IPS-NIHi11 (cell line): ENCODE data around the gene MYRIP.
A peak's percentile ranks its signal among the peaks of the same experiment; 100 is the strongest.
"Not testable (repeated sequence)": the region's sequence is repeated elsewhere in the genome, so short reads cannot be mapped to it uniquely, and the experiment has no call there.

Source experiments
- DNase-seq: peaks from one replicate; pipeline ENCODE4 v3.0.0; 2012; ENCODE audit warnings: mixed read lengths, low spot score

MYRIP gene

DNA sequence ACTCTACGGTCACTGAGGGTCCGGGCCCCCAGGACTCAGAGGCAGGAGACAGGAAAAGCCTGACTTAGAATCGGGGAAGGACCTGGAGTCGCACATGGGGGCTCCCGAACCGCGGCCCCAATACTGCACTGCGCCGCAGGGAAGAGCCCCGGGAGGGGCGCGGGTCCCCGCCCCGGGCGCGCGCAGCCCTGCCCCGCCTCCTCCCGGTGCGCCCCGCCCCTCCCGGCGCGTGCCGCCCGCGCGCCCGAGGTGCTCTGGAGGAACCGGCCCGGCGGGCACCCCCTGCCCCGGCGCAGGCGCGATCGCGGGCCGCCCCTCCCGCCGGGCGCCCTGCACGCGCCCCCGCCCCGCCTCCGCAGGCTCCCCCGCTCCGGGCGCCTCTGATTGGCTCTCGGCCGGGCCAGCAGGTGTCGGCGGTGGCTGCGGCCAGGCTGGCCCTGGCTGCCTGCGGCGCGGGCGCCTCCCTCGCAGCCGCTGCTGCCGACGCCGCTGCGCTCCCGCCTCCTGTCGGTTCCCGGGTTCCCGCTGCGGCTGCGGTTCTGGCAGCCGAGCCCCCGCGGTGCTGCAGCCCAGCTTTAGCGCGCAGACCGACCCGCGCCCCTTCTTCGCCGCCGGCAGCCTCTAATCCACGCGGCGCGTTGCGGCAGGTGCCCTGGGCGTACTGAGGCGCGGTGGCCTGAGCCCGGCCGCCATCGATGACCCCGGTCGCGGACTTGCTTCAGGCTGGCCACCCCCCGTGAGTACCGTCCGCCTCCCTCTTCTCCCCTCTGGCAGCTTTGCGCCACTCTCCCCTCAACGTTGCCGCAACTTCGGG is at the start of gene MYRIP:
Gene MYRIP, plus strand, starts transcription at position 429 of the 814 bp plus-strand sequence. CDS start 91,208 bp downstream, outside the sequence.
- DNase-seq, result peak; percentile 94

DNA sequence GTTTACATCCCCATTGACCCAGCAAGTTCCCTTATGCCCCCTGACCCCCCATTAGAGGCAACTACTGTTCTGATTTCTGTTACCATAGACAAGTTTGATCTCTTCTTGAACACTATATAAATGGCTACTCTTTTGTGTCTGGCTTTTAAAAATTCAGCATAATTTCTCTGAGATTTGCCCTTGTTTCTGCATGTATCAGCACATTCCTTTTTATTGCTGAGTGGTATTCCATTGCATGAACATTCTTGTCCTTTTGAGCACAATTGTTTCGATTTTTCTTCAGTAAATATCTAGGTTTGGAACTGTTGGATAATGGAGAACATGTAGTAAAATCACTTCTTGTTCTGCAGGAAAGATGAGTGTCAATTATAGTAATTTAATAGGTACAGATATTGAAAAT is 49.1 kb upstream of the MYRIP start:
- no peak for DNase-seq

DNA sequence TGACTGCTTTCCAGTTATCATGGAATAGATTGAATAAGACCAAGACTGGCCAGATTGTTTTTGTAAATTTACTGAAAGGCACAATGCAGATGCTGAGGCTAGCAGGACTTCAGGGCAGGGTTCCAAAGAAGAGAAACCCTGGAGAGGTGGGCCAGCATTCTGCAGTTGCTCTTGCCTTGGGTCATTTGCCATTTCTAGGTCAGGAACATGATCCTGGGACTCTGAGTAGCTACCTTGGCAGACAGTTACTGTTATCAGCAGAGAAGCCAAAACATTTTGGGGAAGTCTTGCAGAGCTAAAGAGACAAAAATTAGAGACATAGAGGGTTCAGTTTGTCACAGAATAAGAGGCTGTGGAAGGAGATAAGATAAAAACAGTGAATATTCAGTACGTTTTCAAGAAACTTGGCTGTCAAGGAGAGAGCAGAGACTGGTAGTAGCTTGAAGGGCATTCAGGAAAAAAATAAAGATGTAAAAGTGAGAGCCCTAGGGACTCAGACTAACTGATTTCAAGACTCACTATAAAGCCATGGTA is 46.8 kb upstream of the MYRIP start:
- no peak for DNase-seq

DNA sequence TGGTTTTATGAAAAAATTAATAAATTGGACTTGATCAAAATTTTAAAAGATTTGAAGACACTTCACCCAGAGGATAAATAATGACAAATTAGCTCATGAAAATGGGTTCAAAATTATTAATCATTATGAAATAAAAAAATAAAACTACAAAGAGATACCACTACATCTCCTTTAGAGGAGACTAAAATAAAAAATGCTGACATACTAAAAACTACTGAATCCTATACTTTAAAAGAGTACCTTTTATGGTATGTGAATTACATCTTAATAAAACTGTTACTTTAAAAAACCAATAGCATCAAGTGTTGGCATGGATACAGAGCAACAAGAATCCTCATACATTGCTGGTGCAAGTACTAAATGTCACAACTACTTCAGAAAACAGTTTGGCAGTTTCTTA is 46.0 kb upstream of the MYRIP start:
- no peak for DNase-seq

DNA sequence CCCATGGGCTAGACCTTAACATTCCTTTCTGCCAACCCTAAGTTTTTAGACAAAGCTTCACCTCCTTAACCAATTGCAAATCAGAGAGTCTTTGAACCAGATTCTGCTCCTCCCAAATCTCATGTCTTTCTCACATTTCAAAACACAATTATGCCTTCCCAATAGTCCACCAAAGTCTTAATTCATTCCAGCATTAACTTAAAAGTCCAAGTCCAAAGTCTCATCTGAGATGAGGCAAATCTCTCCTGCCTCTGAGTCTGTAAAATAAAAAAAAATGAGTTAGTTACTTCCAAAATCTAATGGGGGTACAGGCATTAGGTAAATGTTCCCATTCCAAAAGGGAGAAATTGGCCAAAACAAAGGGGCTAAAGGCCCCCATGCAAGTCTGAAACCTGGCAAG is 43.8 kb upstream of the MYRIP start:
- no peak for DNase-seq

DNA sequence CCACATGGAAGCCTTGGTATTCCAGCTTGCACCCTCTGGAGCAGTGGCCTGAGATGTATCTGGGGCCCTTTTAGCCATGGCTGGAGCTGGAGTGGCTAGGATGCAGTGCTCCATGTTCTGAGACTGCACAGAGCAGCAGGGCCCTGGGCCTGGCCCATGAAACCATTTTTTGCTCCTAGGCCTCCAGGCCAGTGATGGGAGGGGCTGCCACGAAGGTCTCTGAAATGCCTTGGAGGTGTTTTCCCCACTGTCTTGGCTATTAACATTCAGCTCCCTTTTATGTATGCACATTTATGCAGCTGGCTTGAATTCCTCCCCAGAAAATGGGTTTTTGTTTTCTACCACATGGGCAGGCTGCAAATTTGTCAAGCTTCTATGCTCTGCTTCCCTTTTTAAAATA is 43.0 kb upstream of the MYRIP start:
- no peak for DNase-seq

DNA sequence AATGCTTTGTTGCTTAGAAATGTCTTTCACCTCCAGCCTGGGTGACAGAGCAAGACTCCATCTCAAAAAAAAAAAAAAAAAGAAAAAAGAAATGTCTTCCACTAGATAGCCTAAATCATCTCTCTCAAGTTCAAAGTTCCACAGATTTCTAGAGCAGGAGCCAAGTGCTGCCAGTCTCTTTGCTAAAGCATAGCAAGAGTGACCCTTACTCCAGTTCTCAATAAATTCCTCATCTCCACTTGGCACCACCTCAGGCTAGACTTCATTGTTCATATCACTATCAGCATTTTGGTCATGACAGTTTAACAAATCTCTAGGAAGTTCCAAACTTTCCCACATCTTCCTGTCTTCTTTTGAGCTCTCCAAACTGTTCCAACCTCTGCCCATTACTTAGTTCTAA is 42.5 kb upstream of the MYRIP start:
- not testable (repeated sequence) for DNase-seq

DNA sequence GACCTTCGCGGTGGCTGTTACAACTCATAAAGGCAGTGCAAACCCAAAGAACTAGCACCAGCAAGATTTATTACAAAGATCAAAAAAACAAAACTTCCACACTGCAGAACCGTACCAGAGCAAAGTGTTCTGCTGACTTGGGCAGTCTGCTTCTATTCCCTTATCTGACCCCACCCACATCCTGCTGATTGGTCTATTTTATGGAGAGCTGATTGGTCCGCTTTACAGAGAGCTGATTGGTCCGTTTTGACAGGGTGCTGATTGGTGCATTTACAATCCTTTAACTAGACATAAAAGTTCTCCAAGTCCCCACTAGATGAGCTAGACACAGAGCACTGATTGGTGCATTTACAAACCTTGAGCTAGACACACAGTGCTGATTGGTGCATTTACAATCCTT is 31.2 kb upstream of the MYRIP start:
- DNase-seq, result not testable (repeated sequence)

DNA sequence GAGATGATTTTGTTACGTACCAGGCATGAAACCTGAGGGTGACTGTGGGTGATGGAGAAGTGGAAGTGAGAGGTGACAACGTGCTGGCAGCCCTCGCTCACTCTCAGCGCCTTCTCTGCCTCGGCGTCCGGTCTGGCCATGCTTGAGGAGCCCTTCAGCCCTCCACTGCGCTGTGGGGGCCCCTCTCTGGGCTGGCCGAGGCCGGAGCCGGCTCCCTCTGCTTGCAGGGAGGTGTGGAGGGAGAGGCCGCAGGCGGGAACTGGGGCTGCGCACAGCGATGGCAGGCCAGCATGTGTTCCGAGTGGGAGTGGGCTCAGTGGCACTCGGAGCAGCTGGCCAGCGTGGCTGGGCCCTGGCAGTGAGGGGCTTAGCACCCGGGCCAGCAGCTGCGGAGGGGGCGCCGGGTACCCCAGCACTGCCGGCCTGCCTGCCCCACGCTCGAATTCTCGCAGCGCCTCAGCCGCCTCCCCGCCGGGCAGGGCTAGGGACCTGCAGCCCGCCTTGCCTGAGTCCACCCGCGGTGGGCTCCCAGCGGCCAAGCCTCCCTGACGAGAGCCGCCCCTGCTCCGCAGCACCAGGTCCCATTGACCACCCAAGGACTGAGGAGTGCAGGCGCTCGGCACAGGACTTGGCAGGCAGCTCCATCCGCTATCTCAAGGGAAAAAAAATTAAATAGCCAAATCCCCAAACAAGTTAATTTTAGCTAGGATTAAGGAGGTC is 29.7 kb upstream of the MYRIP start:
- DNase-seq, result no peak

DNA sequence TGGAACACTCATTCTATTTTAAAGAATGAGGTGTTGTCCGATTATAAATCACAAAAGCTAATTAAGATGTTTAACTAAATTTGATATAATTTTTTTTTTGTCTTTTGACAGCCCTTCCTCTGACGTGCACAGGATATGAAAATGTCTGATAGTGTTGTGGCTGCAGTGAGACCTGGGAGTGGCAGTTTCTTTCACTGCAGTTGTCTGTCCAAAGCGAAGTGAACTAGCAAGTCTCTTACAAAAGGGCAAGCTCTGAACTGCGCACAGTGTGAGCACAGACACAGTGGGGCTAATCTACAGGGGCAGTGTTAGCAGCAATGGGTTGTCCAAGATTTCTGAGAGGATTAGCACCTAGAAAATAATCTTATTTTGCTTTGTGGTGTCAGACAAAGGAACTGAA is 29.1 kb upstream of the MYRIP start:
- DNase-seq, result no peak

DNA sequence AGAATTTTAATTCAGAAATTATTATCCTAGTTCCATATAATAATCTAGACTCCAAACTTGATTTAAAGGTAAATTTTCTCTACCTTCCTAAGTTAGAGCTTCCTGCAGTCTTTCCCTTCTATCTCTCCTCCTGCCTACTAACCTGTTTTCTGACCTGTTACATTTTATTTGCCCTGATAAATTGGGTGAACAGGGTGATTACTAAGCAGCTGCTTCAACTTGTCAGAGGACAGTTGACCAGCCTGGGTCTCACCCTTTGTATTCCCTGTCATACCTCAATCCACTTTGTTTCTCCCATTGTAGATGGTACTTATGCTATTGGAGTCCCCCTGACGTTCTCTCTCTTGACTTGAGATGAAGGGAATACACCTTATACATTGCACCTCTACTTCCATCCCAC is 28.4 kb upstream of the MYRIP start:
- DNase-seq, result no peak

DNA sequence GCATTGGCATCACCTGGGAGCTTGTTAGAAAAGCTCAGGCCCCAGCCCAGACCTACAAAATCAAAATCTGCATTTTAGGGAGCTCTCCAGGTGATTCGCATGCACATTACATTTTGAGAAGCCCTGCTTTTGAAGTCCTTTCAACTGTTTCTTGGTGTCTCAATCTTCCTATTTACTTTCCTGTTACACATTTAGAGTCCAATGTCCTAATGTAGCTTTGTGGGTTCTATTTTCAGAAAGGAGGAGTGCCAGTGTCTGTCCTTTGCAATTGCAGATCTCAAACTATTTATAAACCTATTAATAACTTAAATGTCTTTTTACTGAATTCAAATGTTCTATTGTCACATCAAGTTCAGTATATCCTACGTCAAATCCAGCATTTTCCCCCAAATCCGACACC is 27.8 kb upstream of the MYRIP start:
- no peak for DNase-seq

DNA sequence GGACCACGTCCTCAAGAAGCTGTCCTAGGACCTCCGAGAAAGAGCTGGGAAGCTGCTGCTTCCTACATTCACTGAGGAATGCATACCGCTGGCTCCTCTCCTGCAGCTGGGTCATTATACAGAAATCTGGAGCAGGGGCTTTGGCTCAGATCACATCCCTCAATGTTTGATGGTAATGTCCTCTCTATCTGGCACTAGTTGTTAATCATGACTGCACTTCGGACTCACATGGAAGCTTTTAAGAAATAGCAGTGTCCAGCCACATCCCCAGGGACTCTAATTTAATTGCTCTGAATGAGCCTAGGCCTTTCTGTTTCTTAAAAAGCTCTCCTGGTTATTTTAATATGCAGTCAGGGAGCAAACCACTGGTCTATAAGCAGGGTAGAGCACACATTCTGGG is 25.7 kb upstream of the MYRIP start:
- DNase-seq, result no peak

DNA sequence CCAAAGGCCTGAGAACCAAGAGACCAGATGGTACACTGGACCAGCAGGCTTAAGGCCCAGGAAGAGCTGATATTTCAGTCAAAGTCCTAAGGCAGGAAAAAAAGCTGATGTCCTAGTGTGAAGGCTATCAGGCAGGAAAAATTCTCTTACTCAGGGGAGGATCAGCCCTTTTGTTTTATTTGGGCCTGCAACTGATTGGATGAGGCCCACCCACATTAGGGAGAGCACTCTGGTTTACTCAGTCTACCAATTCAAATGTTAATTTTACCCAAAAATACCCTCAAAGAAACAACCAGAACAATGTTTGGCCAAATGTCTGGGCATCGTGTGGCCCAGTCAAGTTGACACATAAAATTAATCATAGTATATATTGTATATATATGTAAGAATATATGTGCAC is 24.5 kb upstream of the MYRIP start:
- no peak for DNase-seq

DNA sequence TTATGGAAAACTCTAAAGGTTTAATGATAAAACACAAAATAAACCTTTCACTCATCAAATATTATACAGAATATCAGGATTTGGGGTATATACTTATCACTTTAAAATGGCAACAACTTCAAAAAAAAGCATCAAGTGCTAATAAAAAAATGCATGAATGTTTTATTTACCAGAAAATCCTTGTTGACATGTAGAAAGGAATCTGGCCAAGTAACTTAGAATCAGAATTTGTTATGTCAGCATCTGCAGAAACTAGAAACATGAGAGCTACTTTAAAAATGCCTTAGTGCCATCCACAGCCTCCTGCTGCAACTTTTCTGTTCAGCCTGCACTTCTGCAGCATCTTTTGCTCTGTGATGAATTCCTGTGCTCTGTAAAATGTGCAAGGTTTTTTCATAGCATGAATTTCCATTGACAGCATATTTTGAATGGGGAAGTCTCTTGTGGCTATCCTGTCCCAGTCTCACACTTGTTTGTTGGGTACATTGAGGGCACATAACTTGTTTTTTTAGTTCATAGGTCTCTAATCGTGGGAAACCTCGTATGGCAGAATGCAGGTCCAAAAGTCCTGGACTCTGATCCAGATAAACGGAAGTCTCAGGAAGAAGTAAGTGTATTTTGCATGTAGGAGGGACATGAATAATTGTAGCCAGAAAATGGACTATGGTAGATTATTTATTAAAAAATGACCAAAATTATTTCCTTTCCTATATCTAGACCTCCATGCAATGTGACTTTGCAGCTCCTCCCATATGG is 21.1 kb upstream of the MYRIP start:
- DNase-seq, result no peak

DNA sequence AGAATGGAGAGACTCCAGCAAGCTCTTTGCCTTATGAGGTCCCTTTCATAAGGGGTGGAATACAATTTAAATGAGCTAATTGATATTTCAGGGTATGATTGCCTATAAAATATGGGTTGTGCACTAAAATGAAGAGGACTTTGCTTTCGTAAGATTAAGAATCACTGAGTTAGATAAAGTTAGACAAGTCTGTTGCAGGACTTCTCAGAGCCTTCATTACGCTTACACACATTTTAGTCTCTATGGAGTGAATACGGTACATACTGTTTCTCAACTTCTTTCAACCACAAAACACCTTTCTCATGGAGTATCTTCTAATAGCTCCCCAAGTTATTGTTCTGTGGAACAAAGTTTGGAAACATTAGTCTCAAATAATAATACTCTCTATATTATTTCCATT is 17.8 kb upstream of the MYRIP start:
- DNase-seq, result no peak

DNA sequence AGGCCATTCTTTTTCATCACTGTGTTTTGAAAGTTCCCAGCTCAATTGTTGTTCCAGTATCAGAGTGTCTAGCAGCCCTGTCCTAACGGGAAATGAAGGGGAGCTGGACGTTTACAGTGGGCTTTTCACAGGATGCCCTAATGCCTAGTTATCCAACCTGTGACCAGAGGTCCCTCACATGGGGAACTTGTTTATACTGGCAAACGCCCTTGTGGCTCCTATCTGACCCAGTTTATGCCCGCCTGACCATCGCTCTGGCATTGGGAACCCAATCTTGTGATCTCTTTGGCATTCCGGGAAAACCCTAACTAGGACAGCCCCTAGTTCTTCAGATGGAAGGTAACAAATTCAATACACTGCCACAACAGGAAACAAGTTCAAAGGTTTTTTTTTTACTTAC is 14.5 kb upstream of the MYRIP start:
- no peak for DNase-seq

DNA sequence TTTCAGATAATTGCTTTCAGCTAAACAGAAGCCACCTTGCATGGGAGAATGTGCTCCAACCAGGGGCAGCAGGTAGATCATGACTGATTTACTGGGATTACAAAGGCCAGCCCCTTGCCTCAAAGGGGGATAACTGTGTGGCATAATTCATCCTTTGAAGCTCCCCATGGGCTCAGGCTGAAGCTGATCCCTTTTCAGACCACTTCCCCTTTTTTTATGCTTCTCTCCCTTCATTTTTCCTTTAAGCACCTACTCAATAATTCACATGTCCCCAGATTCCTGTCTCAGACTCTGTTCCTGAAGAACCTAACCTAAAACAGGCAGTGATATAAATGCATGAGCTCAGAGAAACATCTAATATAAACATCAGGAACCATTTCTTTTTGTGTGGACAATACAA is 8.2 kb upstream of the MYRIP start:
- no peak for DNase-seq

DNA sequence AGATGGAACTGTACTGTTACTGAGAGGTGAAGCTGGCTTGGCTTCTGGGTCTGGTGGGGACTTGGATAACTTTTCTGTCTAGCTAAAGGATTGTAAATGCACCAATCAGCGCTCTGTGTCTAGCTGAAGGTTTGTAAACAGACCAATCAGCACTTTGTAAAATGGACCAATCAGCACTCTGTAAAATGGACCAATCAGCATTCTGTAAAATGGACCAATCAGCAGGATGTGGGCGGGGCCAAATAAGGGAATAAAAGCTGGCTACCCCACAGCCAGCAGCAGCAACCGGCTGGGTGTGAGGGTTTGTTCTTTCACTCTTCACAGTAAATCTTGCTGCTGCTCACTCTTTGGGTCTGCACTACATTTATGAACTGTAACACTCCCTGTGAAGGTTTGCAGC is 6.9 kb upstream of the MYRIP start:
- DNase-seq, result not testable (repeated sequence)

DNA sequence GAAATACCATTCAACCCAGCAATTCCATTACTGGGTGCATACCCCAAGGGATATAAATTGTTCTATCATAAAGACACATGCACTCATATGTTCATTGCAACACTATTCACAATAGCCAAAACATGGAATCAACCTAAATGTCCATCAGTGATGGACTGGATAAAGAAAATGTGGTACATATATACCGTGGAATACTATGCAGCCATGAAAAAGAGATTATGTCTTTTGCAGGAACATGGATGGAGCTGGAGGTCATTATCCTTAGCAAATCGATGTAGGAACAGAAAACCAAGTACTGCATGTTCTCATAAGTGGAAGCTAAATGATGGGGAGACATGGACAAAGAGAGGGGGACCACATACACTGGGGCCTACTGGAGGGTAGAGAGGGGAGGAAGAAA is 5.5 kb upstream of the MYRIP start:
- no peak for DNase-seq

DNA sequence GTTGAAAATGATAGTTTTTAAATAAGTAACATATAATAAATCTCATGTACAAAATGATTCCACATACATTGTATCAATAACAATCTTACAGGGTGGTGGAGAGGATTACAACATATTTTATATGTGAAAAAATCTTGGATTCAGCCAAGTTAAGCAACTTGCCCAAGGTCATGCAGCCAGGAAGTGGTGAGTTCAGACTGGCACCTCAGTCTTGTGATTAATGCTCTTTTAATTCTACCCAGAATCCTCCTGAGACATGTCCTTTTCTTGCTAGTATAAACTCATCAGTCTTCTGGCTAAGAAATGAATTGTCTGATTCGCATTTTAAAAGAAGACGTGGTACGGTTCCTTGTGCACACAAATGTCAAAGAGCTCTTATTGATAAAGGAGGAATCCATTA is 4.5 kb upstream of the MYRIP start:
- DNase-seq, result no peak

DNA sequence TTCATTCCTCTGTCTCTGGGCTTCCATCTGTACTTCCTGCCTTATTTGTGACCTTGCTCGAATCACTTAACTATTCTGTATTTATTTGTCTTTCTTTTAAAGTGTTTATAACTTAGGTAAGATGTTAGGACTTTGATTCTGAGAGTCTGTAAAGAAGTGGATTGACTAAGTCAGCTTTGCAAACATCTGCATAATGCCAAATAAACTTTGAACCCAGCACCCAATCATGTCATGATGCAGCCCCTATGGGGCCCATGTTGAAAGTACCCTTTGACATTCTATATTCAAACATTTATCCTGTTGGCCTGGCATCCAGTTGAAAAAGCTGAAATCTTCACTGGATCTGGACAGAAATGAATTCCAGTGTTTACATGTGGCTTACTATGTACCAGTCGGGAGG is 3.8 kb upstream of the MYRIP start:
- no peak for DNase-seq

DNA sequence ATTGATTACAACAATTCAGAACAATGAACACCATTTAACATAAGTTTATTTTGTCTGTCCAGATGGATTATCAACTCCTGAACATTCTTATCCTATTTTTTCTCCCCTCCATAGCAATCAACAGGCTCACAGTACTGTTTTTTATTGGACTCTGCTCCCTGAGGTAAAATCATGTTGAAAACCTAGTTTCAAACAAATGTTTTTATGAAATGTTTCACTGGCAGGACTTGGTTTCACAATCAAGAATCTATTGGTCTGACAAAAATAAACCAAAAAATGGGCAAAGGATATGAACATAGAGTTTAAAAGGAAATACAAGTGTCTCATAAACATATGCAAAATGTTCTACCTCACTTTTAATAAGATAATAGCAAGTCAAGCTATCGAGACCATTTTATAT is 2.6 kb upstream of the MYRIP start:
- no peak for DNase-seq
